ENCODE measurements around the gene PHACTR3.
"Not testable (repeated sequence)": the region's sequence is repeated elsewhere in the genome, so short reads cannot be mapped to it uniquely, and the experiment has no call there.

PHACTR3 gene

GRCh38 chr20:59850018-59850641, 245.8 kb downstream of the PHACTR3 start:
- DNase-seq: peak in 1 of 2 donors; percentile 62
- no peaks in the 10 kb centered on the region for H3K79me2 ChIP-seq (ENCODE audit: control insufficient read depth, insufficient read depth, low read length, poor library complexity)
- no peak overlapping the region for H2AFZ ChIP-seq (ENCODE audit: insufficient read depth, low read length, poor library complexity)
- H3K14ac ChIP-seq (ENCODE audit: low read length): no peak overlapping the region
- no peaks in the 10 kb centered on the region for H3K9me3 ChIP-seq (ENCODE audit: insufficient read depth, low read depth, low read length)
- no peak overlapping the region for H2BK120ac ChIP-seq (ENCODE audit: insufficient read depth, low read length, poor library complexity)
- H3K4me3 ChIP-seq (ENCODE audit: low read depth, low read length): no peak overlapping the region
- no peaks in the 10 kb centered on the region for H3K4me1 ChIP-seq (ENCODE audit: control insufficient read depth in 1 of 2, insufficient read depth in 2 of 2, low read length in 2 of 2)
- H3K23ac ChIP-seq (ENCODE audit: low read length): no peak overlapping the region
- H4K8ac ChIP-seq (ENCODE audit: low read depth, low read length): no peak overlapping the region
- H3K4ac ChIP-seq (ENCODE audit: low read depth, low read length): no peak overlapping the region
- no peak overlapping the region for H2BK5ac ChIP-seq (ENCODE audit: low read depth, low read length, poor library complexity)
- no peak overlapping the region for H4K12ac ChIP-seq (ENCODE audit: low read depth, low read length)
- no peak overlapping the region for H2BK12ac ChIP-seq (ENCODE audit: low read length)
- H3K9ac ChIP-seq (ENCODE audit: low read length): no peak overlapping the region
- no peak overlapping the region for H3K27ac ChIP-seq (ENCODE audit: low read depth, low read length)
- WGBS (ENCODE audit: extremely low coverage, insufficient coverage, insufficient read length): no CpG with 5 or more reads among the region's 7 CpGs
- no peaks in the 10 kb centered on the region for H3K27me3 ChIP-seq (ENCODE audit: insufficient read depth, low read length)
- H3K4me2 ChIP-seq (ENCODE audit: low read length): no peak overlapping the region
- no peak overlapping the region for H2AK5ac ChIP-seq (ENCODE audit: low read length)
- no peak overlapping the region for H4K91ac ChIP-seq (ENCODE audit: low read depth, low read length)
- no peak overlapping the region for H3K18ac ChIP-seq (ENCODE audit: low read length)
- no peaks in the 10 kb centered on the region for H3K36me3 ChIP-seq (ENCODE audit: control insufficient read depth in 1 of 2, insufficient read depth in 2 of 2, low read length in 2 of 2)
- H3K79me1 ChIP-seq (ENCODE audit: low read length): no peaks in the 10 kb centered on the region

GRCh38 chr20:59856526-59856925, 252.2 kb downstream of the PHACTR3 start:
- H3K27ac ChIP-seq (ENCODE audit: low read depth, low read length); H2BK120ac ChIP-seq (ENCODE audit: insufficient read depth, low read length, poor library complexity); DNase-seq; H2BK5ac ChIP-seq (ENCODE audit: low read depth, low read length, poor library complexity); H4K91ac ChIP-seq (ENCODE audit: low read depth, low read length); H2AK5ac ChIP-seq (ENCODE audit: low read length); H3K79me2 ChIP-seq (ENCODE audit: control insufficient read depth, insufficient read depth, low read length, poor library complexity); H2BK12ac ChIP-seq (ENCODE audit: low read length); H3K4ac ChIP-seq (ENCODE audit: low read depth, low read length); H3K79me1 ChIP-seq (ENCODE audit: low read length); H4K8ac ChIP-seq (ENCODE audit: low read depth, low read length); H3K27me3 ChIP-seq (ENCODE audit: insufficient read depth, low read length); H3K9me3 ChIP-seq (ENCODE audit: insufficient read depth, low read depth, low read length); H2AFZ ChIP-seq (ENCODE audit: insufficient read depth, low read length, poor library complexity); H3K36me3 ChIP-seq (ENCODE audit: control insufficient read depth in 1 of 2, insufficient read depth in 2 of 2, low read length in 2 of 2); H3K18ac ChIP-seq (ENCODE audit: low read length); H3K14ac ChIP-seq (ENCODE audit: low read length); H3K4me3 ChIP-seq (ENCODE audit: low read depth, low read length); H4K12ac ChIP-seq (ENCODE audit: low read depth, low read length); H3K23ac ChIP-seq (ENCODE audit: low read length); H3K4me2 ChIP-seq (ENCODE audit: low read length); H3K4me1 ChIP-seq (ENCODE audit: control insufficient read depth in 1 of 2, insufficient read depth in 2 of 2, low read length in 2 of 2); H3K9ac ChIP-seq (ENCODE audit: low read length): not testable (repeated sequence)
- WGBS (ENCODE audit: extremely low coverage, insufficient coverage, insufficient read length): no CpG with 5 or more reads among the region's 1 CpG

DNA sequence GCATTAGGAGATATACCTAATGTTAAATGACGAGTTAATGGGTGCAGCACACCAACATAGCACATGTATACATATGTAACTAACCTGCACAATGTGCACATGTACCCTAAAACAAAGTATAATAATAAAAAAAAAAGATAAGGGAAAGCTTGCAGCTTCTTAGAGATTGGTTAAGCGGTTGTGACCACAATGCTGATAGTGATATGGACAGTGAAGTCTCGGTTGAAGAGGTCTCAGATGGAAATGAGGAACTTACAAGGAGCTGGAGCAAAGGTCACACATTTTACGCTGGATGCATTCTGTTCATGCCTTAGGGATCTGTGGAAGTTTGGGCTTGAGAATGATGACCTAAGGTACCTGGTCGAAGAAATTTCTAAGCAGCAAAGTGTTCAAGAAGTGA, 252.6 kb downstream of the PHACTR3 start:
- H2BK12ac ChIP-seq (ENCODE audit: low read length); H3K27me3 ChIP-seq (ENCODE audit: insufficient read depth, low read length); H4K12ac ChIP-seq (ENCODE audit: low read depth, low read length); H3K4me1 ChIP-seq (ENCODE audit: control insufficient read depth in 1 of 2, insufficient read depth in 2 of 2, low read length in 2 of 2); H3K9me3 ChIP-seq (ENCODE audit: insufficient read depth, low read depth, low read length); H3K79me1 ChIP-seq (ENCODE audit: low read length); H4K91ac ChIP-seq (ENCODE audit: low read depth, low read length); H3K14ac ChIP-seq (ENCODE audit: low read length); H3K79me2 ChIP-seq (ENCODE audit: control insufficient read depth, insufficient read depth, low read length, poor library complexity); H4K8ac ChIP-seq (ENCODE audit: low read depth, low read length); H3K4ac ChIP-seq (ENCODE audit: low read depth, low read length); H2AFZ ChIP-seq (ENCODE audit: insufficient read depth, low read length, poor library complexity); H2AK5ac ChIP-seq (ENCODE audit: low read length); H3K36me3 ChIP-seq (ENCODE audit: control insufficient read depth in 1 of 2, insufficient read depth in 2 of 2, low read length in 2 of 2); H3K4me3 ChIP-seq (ENCODE audit: low read depth, low read length); H3K27ac ChIP-seq (ENCODE audit: low read depth, low read length); H3K4me2 ChIP-seq (ENCODE audit: low read length); H2BK120ac ChIP-seq (ENCODE audit: insufficient read depth, low read length, poor library complexity); H3K9ac ChIP-seq (ENCODE audit: low read length); H3K23ac ChIP-seq (ENCODE audit: low read length); H3K18ac ChIP-seq (ENCODE audit: low read length); H2BK5ac ChIP-seq (ENCODE audit: low read depth, low read length, poor library complexity); DNase-seq: not testable (repeated sequence)
- WGBS (ENCODE audit: extremely low coverage, insufficient coverage, insufficient read length): no CpG with 5 or more reads among the region's 5 CpGs

- Histone ChIP-seq H3K9me3 (ENCODE audit: insufficient read depth, low read depth, low read length) (peaks cover 5% of the 10 kb centered on the region), H3K23ac (ENCODE audit: low read length) (no peak overlapping the region), H3K9ac (ENCODE audit: low read length) (no peak overlapping the region)
Measured at GRCh38 chr20:59857966-59858365, 253.6 kb downstream of the PHACTR3 start.

More at GRCh38 chr20:59857966-59858365, 253.6 kb downstream of the PHACTR3 start:
- Histone ChIP-seq H3K4me1 (ENCODE audit: control insufficient read depth in 1 of 2, insufficient read depth in 2 of 2, low read length in 2 of 2) (no peaks in the 10 kb centered on the region), H3K4me3 (ENCODE audit: low read depth, low read length) (no peak overlapping the region), H3K27ac (ENCODE audit: low read depth, low read length) (no peak overlapping the region), H3K4ac (ENCODE audit: low read depth, low read length) (no peak overlapping the region), H3K79me1 (ENCODE audit: low read length) (no peaks in the 10 kb centered on the region), H4K91ac (ENCODE audit: low read depth, low read length) (no peak overlapping the region), H2BK12ac (ENCODE audit: low read length) (no peak overlapping the region), H2BK120ac (ENCODE audit: insufficient read depth, low read length, poor library complexity) (no peak overlapping the region), H2BK5ac (ENCODE audit: low read depth, low read length, poor library complexity) (no peak overlapping the region), H4K12ac (ENCODE audit: low read depth, low read length) (no peak overlapping the region), H2AFZ (ENCODE audit: insufficient read depth, low read length, poor library complexity) (no peak overlapping the region), H3K36me3 (ENCODE audit: control insufficient read depth in 1 of 2, insufficient read depth in 2 of 2, low read length in 2 of 2) (no peaks in the 10 kb centered on the region), H3K79me2 (ENCODE audit: control insufficient read depth, insufficient read depth, low read length, poor library complexity) (no peaks in the 10 kb centered on the region), H3K4me2 (ENCODE audit: low read length) (no peak overlapping the region), H3K18ac (ENCODE audit: low read length) (no peak overlapping the region), H2AK5ac (ENCODE audit: low read length) (no peak overlapping the region), H4K8ac (ENCODE audit: low read depth, low read length) (no peak overlapping the region), H3K27me3 (ENCODE audit: insufficient read depth, low read length) (no peaks in the 10 kb centered on the region), H3K14ac (ENCODE audit: low read length) (no peak overlapping the region)
- no peak for DNase-seq
- WGBS (ENCODE audit: extremely low coverage, insufficient coverage, insufficient read length): no CpG with 5 or more reads among the region's 2 CpGs
